SU-DHL-6 (cell line): ENCODE results near the gene FOXK1.

Experiments
- CTCF ChIP-seq: fragments of 200-600 bp; sonication (generic); IDR thresholded peaks from one replicate; pipeline ENCODE4 v1.5.1; 2017; ENCODE audit warnings: antibody characterized with exemption, mild to moderate bottlenecking, low read length, moderate library complexity; ENCODE audit not compliant: insufficient read depth, poor library complexity, severe bottlenecking
- EZH2phosphoT487 ChIP-seq: fragments of 200-600 bp; sonication (generic), shearing (Covaris generic); conservative IDR thresholded peaks from 2 replicates; pipeline ENCODE4 v1.6.1; 2018; ENCODE audit warnings: mild to moderate bottlenecking, antibody characterized with exemption, low read length, moderate library complexity, mixed read lengths

GRCh38 chr7:4690953-4691856 lies 9.1 kb downstream of the FOXK1 start:
- TF ChIP-seq CTCF (no peak), EZH2phosphoT487 (no peak)
